ENCODE results near the gene HAPLN2. TPM values are rescaled to one million over a fixed set of nuclear protein-coding genes. Genes with fewer than 3 reads are reported as not detected.

The HAPLN2 gene
- total RNA-seq, 2 donors from 2014 or later: 1.2 TPM; not detected in 1

DNA sequence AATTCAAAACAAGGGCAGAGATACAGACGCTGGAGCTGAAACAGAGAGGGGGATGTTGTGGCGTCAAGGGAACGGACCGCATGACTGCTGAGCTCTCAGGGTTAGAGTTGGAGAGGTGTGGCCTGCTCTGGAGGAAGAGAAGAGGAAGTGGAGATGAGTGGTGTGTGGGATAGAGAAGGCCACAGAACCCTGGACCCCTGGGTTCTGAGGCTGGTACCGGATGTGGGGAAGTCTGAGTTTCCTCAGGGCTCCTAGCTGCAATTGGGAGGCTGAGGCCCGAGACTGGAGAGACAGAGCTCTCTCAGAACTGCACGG lies 24.5 kb downstream of the HAPLN2 start:
- peaks cover 16% of the 10 kb centered on the region for H3K27me3 ChIP-seq (replicated peaks; ENCODE audit: insufficient read depth)
- H3K4me1 ChIP-seq (ENCODE audit: control insufficient read depth in 1 of 2, low read depth in 2 of 2): peaks cover 8 to 10% of the 10 kb centered on the region in 2 donors
- no peak for TF ChIP-seq CTCF (IDR thresholded peaks at IDR 0.05)
- H3K4me3 ChIP-seq: no peak overlapping the region
- H3K36me3 ChIP-seq: no peaks in the 10 kb centered on the region
- ATAC-seq (ENCODE audit: insufficient number of reproducible peaks, low FRiP score, low read depth): no peak
- no peaks in the 10 kb centered on the region for H3K9me3 ChIP-seq
- H3K27ac ChIP-seq: no peak overlapping the region
- no peak for DNase-seq (ENCODE audit: low spot score)

DNA sequence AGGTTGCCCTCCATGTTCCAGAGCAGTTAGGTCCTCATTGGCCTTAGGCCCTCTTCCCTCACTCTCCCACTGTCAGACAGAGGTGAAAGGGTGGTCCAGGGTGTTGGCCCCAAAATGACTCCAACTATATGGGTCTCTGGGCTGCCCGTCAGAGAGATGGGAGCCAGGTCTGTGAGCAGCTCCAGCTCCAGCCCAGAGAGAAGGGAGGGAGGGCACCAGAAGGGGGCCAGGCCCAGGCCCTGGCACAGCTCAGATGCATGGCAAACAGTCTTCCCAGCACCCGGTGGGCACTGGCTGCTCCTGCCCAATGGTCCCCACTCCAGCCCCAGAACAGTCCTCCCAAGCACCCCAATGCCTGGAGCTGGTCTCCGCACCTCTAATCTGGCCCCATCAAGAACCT lies 24.9 kb downstream of the HAPLN2 start:
- ATAC-seq (ENCODE audit: insufficient number of reproducible peaks, low FRiP score, low read depth) (no peak), DNase-seq (ENCODE audit: low spot score) (no peak)
- Histone ChIP-seq H3K27me3 (replicated peaks; ENCODE audit: insufficient read depth) (peaks cover 16% of the 10 kb centered on the region), H3K36me3 (no peaks in the 10 kb centered on the region), H3K27ac (no peak overlapping the region), H3K4me3 (no peak overlapping the region), H3K9me3 (no peaks in the 10 kb centered on the region), H3K4me1 (ENCODE audit: control insufficient read depth in 1 of 2, low read depth in 2 of 2) (peaks cover 8 to 10% of the 10 kb centered on the region in 2 donors)
- TF ChIP-seq CTCF (IDR thresholded peaks at IDR 0.05): no peak

DNA sequence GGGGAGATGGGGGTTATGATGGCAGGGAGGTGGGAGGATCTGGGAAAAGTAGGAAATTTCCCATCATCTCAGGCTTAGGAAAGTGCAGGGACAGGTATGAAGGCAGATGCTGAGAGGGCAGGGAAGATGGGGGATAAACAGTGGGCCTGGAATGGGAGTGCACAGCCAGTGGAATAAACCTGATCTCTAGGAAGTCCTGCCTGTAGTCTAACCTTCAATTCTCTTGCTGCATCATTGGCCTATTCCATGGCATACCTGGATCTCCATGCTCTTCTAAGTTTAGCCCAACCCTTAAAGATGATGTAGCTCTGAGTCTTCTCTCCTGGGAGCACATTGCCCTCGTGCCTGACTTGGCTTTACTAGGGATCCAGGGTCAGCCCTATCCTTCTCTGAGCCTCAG lies 25.4 kb downstream of the HAPLN2 start:
- ATAC-seq (ENCODE audit: insufficient number of reproducible peaks, low FRiP score, low read depth): no peak
- Histone ChIP-seq H3K9me3 (no peaks in the 10 kb centered on the region), H3K4me3 (no peak overlapping the region), H3K27me3 (replicated peaks; ENCODE audit: insufficient read depth) (peaks cover 16% of the 10 kb centered on the region), H3K36me3 (no peaks in the 10 kb centered on the region), H3K4me1 (ENCODE audit: control insufficient read depth in 1 of 2, low read depth in 2 of 2) (peaks cover 8 to 10% of the 10 kb centered on the region in 2 donors), H3K27ac (no peak overlapping the region)
- DNase-seq (ENCODE audit: low spot score): no peak
- TF ChIP-seq CTCF (IDR thresholded peaks at IDR 0.05): no peak

DNA sequence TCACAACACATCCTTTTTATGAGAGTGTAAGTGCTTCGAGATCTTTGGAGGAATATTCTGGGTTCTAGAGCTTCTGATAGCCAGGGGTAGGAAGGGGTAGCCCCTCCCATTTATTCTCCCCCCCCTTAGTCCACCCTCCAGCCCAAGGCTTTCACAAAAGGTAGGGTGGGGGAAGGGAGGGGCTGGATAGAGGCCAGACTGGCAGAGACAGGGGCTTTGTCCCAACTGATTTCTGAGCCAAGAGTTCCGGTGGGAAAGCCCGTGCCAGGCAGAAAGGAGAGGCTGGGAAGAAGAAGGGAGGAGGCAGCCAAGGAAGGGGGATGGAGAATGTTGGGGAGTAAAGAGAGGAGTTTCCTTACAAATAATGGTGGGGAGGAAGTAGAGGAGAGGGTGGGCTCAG lies 25.8 kb downstream of the HAPLN2 start:
- Histone ChIP-seq H3K4me1 (ENCODE audit: control insufficient read depth in 1 of 2, low read depth in 2 of 2) (peaks cover 8 to 10% of the 10 kb centered on the region in 2 donors), H3K27ac (no peak overlapping the region), H3K27me3 (replicated peaks; ENCODE audit: insufficient read depth) (peaks cover 12% of the 10 kb centered on the region), H3K9me3 (no peaks in the 10 kb centered on the region), H3K36me3 (no peaks in the 10 kb centered on the region), H3K4me3 (no peak overlapping the region)
- no peak for ATAC-seq (ENCODE audit: insufficient number of reproducible peaks, low FRiP score, low read depth)
- no peak for TF ChIP-seq CTCF (IDR thresholded peaks at IDR 0.05)
- no peak for DNase-seq (ENCODE audit: low spot score)

DNA sequence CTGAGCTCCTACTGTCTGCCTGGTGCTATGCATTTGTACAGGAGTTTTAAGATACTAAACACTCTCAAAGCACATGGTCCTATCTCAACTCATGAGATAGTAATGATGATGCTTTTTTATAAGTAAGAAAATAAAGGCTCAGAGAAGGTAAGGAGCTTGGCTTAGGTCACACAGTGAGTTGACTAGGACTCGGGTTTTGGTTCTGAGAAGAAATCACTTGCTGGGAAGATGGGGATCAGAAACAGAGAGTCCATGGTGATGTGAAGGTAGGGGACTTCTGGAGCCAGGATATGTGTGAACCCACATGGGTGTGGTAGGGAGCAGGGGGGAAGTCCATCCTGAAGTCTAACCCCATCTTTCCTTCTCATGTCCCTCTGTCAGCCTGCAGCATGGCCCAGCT lies 26.5 kb downstream of the HAPLN2 start:
- no peak for ATAC-seq (ENCODE audit: insufficient number of reproducible peaks, low FRiP score, low read depth)
- TF ChIP-seq CTCF (IDR thresholded peaks at IDR 0.05): no peak
- no peak for DNase-seq (ENCODE audit: low spot score)
- Histone ChIP-seq H3K36me3 (no peaks in the 10 kb centered on the region), H3K27ac (no peak overlapping the region), H3K27me3 (replicated peaks; ENCODE audit: insufficient read depth) (peaks cover 9% of the 10 kb centered on the region), H3K9me3 (no peaks in the 10 kb centered on the region), H3K4me3 (no peak overlapping the region), H3K4me1 (ENCODE audit: control insufficient read depth in 1 of 2, low read depth in 2 of 2) (peaks cover 8 to 10% of the 10 kb centered on the region in 2 donors)

Data from thoracic aorta (tissue), 2 donors.